A549 (cell line): ENCODE data around the gene ARFGEF2. TPM values are rescaled to one million over a fixed set of nuclear protein-coding genes. Genes with fewer than 3 reads are reported as not detected.
"Not testable (repeated sequence)": the region's sequence is repeated elsewhere in the genome, so short reads cannot be mapped to it uniquely, and the experiment has no call there.

ENCODE experiments used
- ATAC-seq, 2 experiments: fragments of 200-7000 bp in 1 of 2; fragments of >200 bp in 1 of 2; cut with Nextera tagmentation in 1 of 2; cut with Tn5 transposase in 1 of 2; 3 replicates each; pipeline versions ENCODE4 v1.8.0 to v1.9.1; 2018 to 2020; ENCODE audit warnings: mild to moderate bottlenecking in 1 of 2, moderate library complexity in 1 of 2
- CTCF ChIA-PET: fragments of 300-600 bp; sonication (Branson Sonifier 250); formaldehyde crosslinking; extraction: SDS; loops from one replicate; lab custom pipeline; 2021; ENCODE audit warnings: antibody characterized with exemption, inconsistent platforms; lab: Yijun Ruan, JAX
- POLR2A ChIA-PET: fragments of 350-600 bp; formaldehyde crosslinking; extraction: SDS; loops from one replicate; lab custom pipeline; 2021; ENCODE audit warnings: antibody characterized with exemption, inconsistent platforms; lab: Yijun Ruan, JAX
- DNase-seq, 2 experiments: peaks; one replicate each; pipeline versions ENCODE4 v3.0.0 to v3.0.0-alpha.2; 2011 to 2016; ENCODE audit warnings: low read depth in 1 of 2, low spot score in 1 of 2
- FAIRE-seq: peaks from 2 replicates; lab custom pipeline; 2011; peaks lifted over from hg19 to GRCh38; lab: Jason Lieb, UNC
- H3K27ac ChIP-seq, 2 experiments: fragments of >200 bp; sonication (Bioruptor Twin); formaldehyde crosslinking; 3 replicates each; pipeline ENCODE4 v1.5.1; 2016 to 2017
- H3K4me1 ChIP-seq: fragments of >200 bp; sonication (Bioruptor Twin); formaldehyde crosslinking; 3 replicates; pipeline ENCODE4 v1.6.1; 2016
- H3K4me2 ChIP-seq: fragments of >200 bp; sonication (Bioruptor Twin); formaldehyde crosslinking; 3 replicates; pipeline ENCODE4 v1.6.1; 2016
- H3K4me3 ChIP-seq: fragments of >200 bp; sonication (Bioruptor Twin); formaldehyde crosslinking; 3 replicates; pipeline ENCODE4 v1.5.1; 2016
- H3K9me3 ChIP-seq: fragments of >200 bp; sonication (Bioruptor Twin); formaldehyde crosslinking; 3 replicates; pipeline ENCODE4 v1.6.1; 2016
- BCL3 ChIP-seq: fragments of >200 bp; sonication (Bioruptor Twin); formaldehyde crosslinking; IDR thresholded peaks from 3 replicates; pipeline ENCODE4 v1.6.1; 2016
- CBX2 ChIP-seq: fragments of 200-600 bp; sonication (generic); IDR thresholded peaks from 2 replicates; pipeline ENCODE4 v1.6.1; 2016; ENCODE audit warnings: low read depth, mild to moderate bottlenecking, borderline replicate concordance
- CEBPB ChIP-seq, 2 experiments: fragments of >200 bp in 1 of 2; sonication (Bioruptor Twin) in 1 of 2; formaldehyde crosslinking in 1 of 2; IDR thresholded peaks; 2 replicates each; pipeline ENCODE4 v1.6.1; 2012 to 2016
- CHD2 ChIP-seq: fragments of 150-350 bp; IDR thresholded peaks from 2 replicates; pipeline ENCODE4 v1.6.1; 2014; ENCODE audit warnings: low read length; ENCODE audit not compliant: partially characterized antibody
- CTCF ChIP-seq: fragments of >200 bp; sonication (Bioruptor Twin); formaldehyde crosslinking; IDR thresholded peaks from 3 replicates; pipeline ENCODE4 v1.5.1; 2016
- EP300 ChIP-seq, 2 experiments: fragments of >200 bp; sonication (Bioruptor Twin); formaldehyde crosslinking; IDR thresholded peaks; 2 replicates in 1 of 2; 3 replicates in 1 of 2; pipeline ENCODE4 v1.6.1; 2016 to 2017
- FOSB ChIP-seq: fragments of 250-450 bp; sonication (Bioruptor Pico); IDR thresholded peaks from 2 replicates; pipeline ENCODE4 v1.5.0; 2020; ENCODE audit warnings: mild to moderate bottlenecking, moderate library complexity
- FOSL2 ChIP-seq, 2 experiments: fragments of 450-650 bp in 1 of 2; fragments of >200 bp in 1 of 2; sonication (Bioruptor Twin) in 1 of 2; formaldehyde crosslinking; IDR thresholded peaks; 2 replicates each; pipeline versions ENCODE4 v1.5.0 to v1.6.1; 2016 to 2020; ENCODE audit warnings: mild to moderate bottlenecking in 1 of 2, moderate library complexity in 1 of 2
- FOXS1 ChIP-seq: fragments of 250-450 bp; sonication (Bioruptor Pico); IDR thresholded peaks from 2 replicates; pipeline ENCODE4 v1.5.0; 2020; ENCODE audit warnings: mild to moderate bottlenecking, moderate library complexity
- HDAC2 ChIP-seq: fragments of 200-600 bp; sonication (generic); IDR thresholded peaks from 2 replicates; pipeline ENCODE4 v1.6.1; 2016
- HES2 ChIP-seq: fragments of >200 bp; sonication (Bioruptor Twin); formaldehyde crosslinking; IDR thresholded peaks from 2 replicates; pipeline ENCODE4 v1.6.1; 2016
- HOXB5 ChIP-seq: fragments of 250-450 bp; sonication (Bioruptor Pico); IDR thresholded peaks from 2 replicates; pipeline ENCODE4 v1.5.0; 2020; ENCODE audit warnings: mild to moderate bottlenecking, moderate library complexity
- JUNB ChIP-seq: fragments of >200 bp; sonication (Bioruptor Twin); formaldehyde crosslinking; IDR thresholded peaks from 2 replicates; pipeline ENCODE4 v1.6.1; 2016
- PBX3 ChIP-seq: IDR thresholded peaks from 2 replicates; pipeline ENCODE4 v1.6.1; 2012
- PHF8 ChIP-seq: fragments of 200-600 bp; sonication (generic); IDR thresholded peaks from 2 replicates; pipeline ENCODE4 v1.6.1; 2016; ENCODE audit warnings: low read depth, mild to moderate bottlenecking, antibody characterized with exemption, moderate library complexity, borderline replicate concordance
- RAD21 ChIP-seq, 2 experiments: fragments of >200 bp in 1 of 2; sonication (Bioruptor Twin) in 1 of 2; formaldehyde crosslinking in 1 of 2; IDR thresholded peaks in 1 of 2; conservative IDR thresholded peaks in 1 of 2; 2 replicates in 1 of 2; 3 replicates in 1 of 2; pipeline ENCODE4 v1.6.1; 2012 to 2018; ENCODE audit warnings: inconsistent platforms in 1 of 2
- RCOR1 ChIP-seq: fragments of 150-350 bp; IDR thresholded peaks from 2 replicates; pipeline ENCODE4 v1.6.1; 2014; ENCODE audit warnings: antibody characterized with exemption, low read length, low read depth
- USF2 ChIP-seq: fragments of 450-650 bp; IDR thresholded peaks from 2 replicates; pipeline ENCODE4 v1.6.1; 2014; ENCODE audit warnings: antibody characterized with exemption
- ZFP36 ChIP-seq: fragments of 450-650 bp; IDR thresholded peaks from 2 replicates; pipeline ENCODE4 v1.6.1; 2014; ENCODE audit warnings: borderline replicate concordance; ENCODE audit not compliant: partially characterized antibody
- ZNF302 ChIP-seq: fragments of 250-450 bp; sonication (Bioruptor Pico); IDR thresholded peaks from 2 replicates; pipeline ENCODE4 v1.9.0; 2021; ENCODE audit warnings: inconsistent platforms, mild to moderate bottlenecking, moderate library complexity
- WGBS: methylation state at CpG from one replicate; pipeline ENCODE4 v1.1.6; 2017; ENCODE audit errors: missing lambda C conversion rate; 5-methylcytosine and 5-hydroxymethylcytosine counted together
- polyA plus RNA-seq, 4 experiments: library from polyadenylated mRNA; depleted of rRNA in 3 of 4; stranded (reverse); fragments of >200 nt; fragmentation: RNase III in 1 of 4; extraction: RNeasy Plus Mini Kit Qiagen cat#74134 plus additional on column Dnase treatment in 1 of 4; gene quantifications; 2 replicates in 3 of 4; 3 replicates in 1 of 4; pipeline ENCODE4 v1.2.3, GENCODE V29; 2011 to 2017

ARFGEF2 gene
- polyA plus RNA-seq, 2 of the 4 experiments (the other 2 are of a cell fraction): 12.3 to 24.3 TPM

GRCh38 chr20:49024220-49024619 lies 102.7 kb downstream of the ARFGEF2 start:
- WGBS: 97% methylated on average over 5 of the region's 5 CpGs
- no peak for FAIRE-seq

GRCh38 chr20:49028177-49028576 lies 106.7 kb downstream of the ARFGEF2 start:
- DNase-seq, H3K4me1 ChIP-seq, H3K27ac ChIP-seq, H3K4me2 ChIP-seq, POLR2A ChIA-PET, FAIRE-seq, H3K9me3 ChIP-seq, H3K4me3 ChIP-seq, ATAC-seq: not testable (repeated sequence)
- 93% methylated on average over 2 of the region's 2 CpGs for WGBS
- CTCF ChIA-PET: interaction anchor here (0.6 to 2.6 kb wide), 6 partner anchors 17 to 1366 kb away, joined by 3 to 9 read pairs (median 5); no protein-coding TSS in a partner anchor

More at GRCh38 chr20:49024220-49024619, 102.7 kb downstream of the ARFGEF2 start:
- Histone ChIP-seq H3K4me3 (no peak overlapping the region), H3K4me2 (no peak overlapping the region), H3K9me3 (no peaks in the 10 kb centered on the region), H3K4me1 (no peaks in the 10 kb centered on the region), H3K27ac (no peak overlapping the region)
- ATAC-seq (no peak), DNase-seq (no peak)
- TF ChIP-seq CEBPB (IDR thresholded peaks at IDR 0.05): no peak
- TF ChIP-seq ZFP36: no peak
- TF ChIP-seq ZNF302 (CRISPR knock-in tag): no peak
- TF ChIP-seq CHD2: no peak
- TF ChIP-seq PHF8: no peak
- no peak for TF ChIP-seq HDAC2
- no peak for TF ChIP-seq FOSB (CRISPR knock-in tag)
- no peak for TF ChIP-seq USF2
- TF ChIP-seq FOXS1 (CRISPR knock-in tag): no peak
- TF ChIP-seq EP300 (IDR thresholded peaks at IDR 0.05): no peak
- no peak for TF ChIP-seq CBX2
- no peak for TF ChIP-seq JUNB
- no peak for TF ChIP-seq RAD21 (conservative IDR thresholded peaks at IDR 0.05 in 1 of 2, IDR thresholded peaks at IDR 0.05 in 1 of 2)
- TF ChIP-seq HOXB5 (CRISPR knock-in tag): no peak
- no peak for TF ChIP-seq PBX3
- TF ChIP-seq CTCF: no peak
- TF ChIP-seq BCL3: no peak
- TF ChIP-seq FOSL2 (IDR thresholded peaks at IDR 0.05): no peak
- no peak for TF ChIP-seq FOSL2 (CRISPR knock-in tag; IDR thresholded peaks at IDR 0.05)
- TF ChIP-seq RCOR1: no peak
- no peak for TF ChIP-seq HES2
- POLR2A ChIA-PET: no interaction called here
- CTCF ChIA-PET: interaction anchor here (1.0 kb wide), 1 partner anchor 119 kb away, joined by 5 read pairs; no protein-coding TSS in a partner anchor
